Mucosa of descending colon (tissue), 3 donors: ENCODE results near the gene GBE1. TPM values are rescaled to one million over a fixed set of nuclear protein-coding genes. Genes with fewer than 3 reads are reported as not detected.

Source experiments
- ATAC-seq: fragments of 200-7000 bp; cut with Tn5 transposase; one replicate; pipeline ENCODE4 v1.9.1; 2020; ENCODE audit warnings: mild to moderate bottlenecking, moderate library complexity
- DNase-seq, 3 donors: peaks; one replicate each; pipeline ENCODE4 v3.0.0-alpha.2; 2020
- H3K36me3 ChIP-seq: fragments of 200-600 bp; one replicate; pipeline ENCODE4 v1.8.0; 2021; ENCODE audit warnings: low read depth, mild to moderate bottlenecking
- H3K4me1 ChIP-seq: fragments of 200-600 bp; one replicate; pipeline ENCODE4 v1.8.0; 2021; ENCODE audit warnings: low read depth, mild to moderate bottlenecking
- H3K4me3 ChIP-seq: fragments of 200-600 bp; one replicate; pipeline ENCODE4 v1.8.0; 2021; ENCODE audit warnings: mild to moderate bottlenecking
- H3K9me3 ChIP-seq: fragments of 200-600 bp; one replicate; pipeline ENCODE4 v1.8.0; 2021; ENCODE audit warnings: mild to moderate bottlenecking
- intact Hi-C, 2 donors: fragments of 100-400 bp; cut with DNase I in 1 of 2; cut with micrococcal nuclease in 1 of 2; formaldehyde crosslinking; loops; one replicate each; pipeline versions ENCODE4 v1.11.0 to v1.11.1; 2022; cut with DNase I, micrococcal nuclease
- total RNA-seq, 3 donors: library from RNA; stranded (reverse); fragmentation: NEBNext Ultra II Directional in 2 of 3; extraction: Animal tissue kit (Norgen Biotek cat#: 25700) in 2 of 3; gene quantifications; one replicate each; pipeline versions ENCODE4 v1.2.1 to v1.2.4, GENCODE V29; 2021 to 2023
- TF ChIP-seq, protein P1 (sequence below): fragments of 200-600 bp; IDR thresholded peaks from one replicate; pipeline ENCODE4 v1.8.0; 2022; ENCODE audit warnings: antibody characterized with exemption, mild to moderate bottlenecking
- donor health status: DM: no; HTN: no; CAD: no; lungs with moderate emphysema.
- donor health status: DM: no; HTN: no; CAD: no.
- donor health status: DM: no; HTN: yes; CAD: no.

Gene GBE1
- total RNA-seq, 3 donors from 2014 or later = 17.7 to 20.3 (median 18.8) TPM

DNA sequence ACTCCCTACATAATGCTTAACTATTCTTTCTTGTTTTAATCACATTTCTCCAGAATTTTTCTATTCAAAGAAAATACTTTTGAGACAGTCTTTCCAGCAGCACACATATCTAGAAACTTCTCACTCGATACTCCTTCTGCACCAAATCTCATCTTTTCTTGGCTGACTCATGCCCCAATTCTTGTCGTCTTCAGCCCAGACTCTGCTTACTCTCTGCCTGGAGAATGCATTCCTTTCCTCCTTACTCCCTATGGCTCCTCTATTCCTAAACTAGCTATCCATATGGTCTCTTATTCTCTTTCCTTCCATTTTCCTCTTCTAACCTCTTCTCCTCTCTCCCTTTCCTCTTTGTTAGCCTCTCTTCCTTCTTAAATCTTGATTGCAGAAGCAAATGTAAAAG lies 158.7 kb downstream of the GBE1 start:
- intact Hi-C loops = no loop called here
- DNase-seq = no peak
- Histone ChIP-seq H3K36me3 (no peaks in the 10 kb centered on the region), H3K4me3 (no peak overlapping the region), H3K4me1 (no peaks in the 10 kb centered on the region), H3K9me3 (no peaks in the 10 kb centered on the region)
- TF ChIP-seq, protein P1, sequence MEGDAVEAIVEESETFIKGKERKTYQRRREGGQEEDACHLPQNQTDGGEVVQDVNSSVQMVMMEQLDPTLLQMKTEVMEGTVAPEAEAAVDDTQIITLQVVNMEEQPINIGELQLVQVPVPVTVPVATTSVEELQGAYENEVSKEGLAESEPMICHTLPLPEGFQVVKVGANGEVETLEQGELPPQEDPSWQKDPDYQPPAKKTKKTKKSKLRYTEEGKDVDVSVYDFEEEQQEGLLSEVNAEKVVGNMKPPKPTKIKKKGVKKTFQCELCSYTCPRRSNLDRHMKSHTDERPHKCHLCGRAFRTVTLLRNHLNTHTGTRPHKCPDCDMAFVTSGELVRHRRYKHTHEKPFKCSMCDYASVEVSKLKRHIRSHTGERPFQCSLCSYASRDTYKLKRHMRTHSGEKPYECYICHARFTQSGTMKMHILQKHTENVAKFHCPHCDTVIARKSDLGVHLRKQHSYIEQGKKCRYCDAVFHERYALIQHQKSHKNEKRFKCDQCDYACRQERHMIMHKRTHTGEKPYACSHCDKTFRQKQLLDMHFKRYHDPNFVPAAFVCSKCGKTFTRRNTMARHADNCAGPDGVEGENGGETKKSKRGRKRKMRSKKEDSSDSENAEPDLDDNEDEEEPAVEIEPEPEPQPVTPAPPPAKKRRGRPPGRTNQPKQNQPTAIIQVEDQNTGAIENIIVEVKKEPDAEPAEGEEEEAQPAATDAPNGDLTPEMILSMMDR = no peak
- no peak for ATAC-seq

DNA sequence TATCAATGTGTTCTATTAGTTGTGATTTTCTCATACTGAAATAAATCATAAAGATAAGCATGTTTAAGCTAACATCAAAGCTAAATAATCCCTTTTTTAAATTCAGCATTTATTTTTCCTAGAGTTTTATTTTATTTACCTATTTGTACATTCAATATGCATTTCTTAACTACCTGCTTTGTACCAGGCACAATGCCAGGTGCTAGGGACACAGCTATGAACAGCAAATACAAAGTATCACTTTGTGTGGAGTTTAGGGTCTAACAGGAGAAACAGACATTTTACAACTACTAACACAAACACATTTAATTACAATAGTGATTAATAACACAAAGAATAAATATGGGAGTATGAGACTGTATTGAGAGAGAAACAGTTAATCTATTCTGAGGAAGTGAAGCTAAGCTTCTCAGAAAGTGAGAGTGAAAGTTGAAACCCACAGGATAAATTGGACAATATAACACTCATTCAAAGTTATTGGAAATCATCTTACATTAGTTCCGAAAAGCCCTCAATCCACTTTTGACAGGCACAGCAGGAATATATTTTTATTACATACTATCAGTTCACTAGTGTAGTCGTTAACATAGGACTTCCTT lies 159.6 kb downstream of the GBE1 start:
- Histone ChIP-seq H3K4me3 (no peak overlapping the region), H3K36me3 (no peaks in the 10 kb centered on the region), H3K9me3 (no peaks in the 10 kb centered on the region), H3K4me1 (no peaks in the 10 kb centered on the region)
- ATAC-seq (no peak), DNase-seq (no peak)
- TF ChIP-seq, protein P1 = no peak
- intact Hi-C loops = no loop called here

DNA sequence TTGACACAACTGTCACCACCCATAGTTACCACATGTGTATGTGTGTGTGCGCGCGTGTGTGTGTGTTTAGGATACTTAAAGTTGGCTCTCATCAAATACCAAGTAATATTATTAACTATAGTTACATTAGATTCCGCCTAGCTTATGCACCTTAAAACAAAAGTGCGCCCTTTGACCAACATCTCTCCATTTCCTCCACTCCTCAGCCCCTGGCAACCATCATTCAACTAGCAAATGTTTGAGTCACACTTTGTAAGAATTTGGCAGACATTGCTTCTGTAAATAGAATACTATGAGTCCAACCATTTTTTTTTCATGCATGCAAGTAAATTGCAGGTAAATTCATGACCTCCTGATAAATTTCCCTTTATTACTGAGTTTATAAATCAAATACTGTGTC lies 169.3 kb downstream of the GBE1 start:
- H3K9me3 ChIP-seq = no peaks in the 10 kb centered on the region
- no peak overlapping the region for H3K4me3 ChIP-seq
- ATAC-seq = no peak
- no peaks in the 10 kb centered on the region for H3K36me3 ChIP-seq
- DNase-seq = no peak
- no peaks in the 10 kb centered on the region for H3K4me1 ChIP-seq
- TF ChIP-seq, protein P1 = no peak
- intact Hi-C loops = no loop called here

DNA sequence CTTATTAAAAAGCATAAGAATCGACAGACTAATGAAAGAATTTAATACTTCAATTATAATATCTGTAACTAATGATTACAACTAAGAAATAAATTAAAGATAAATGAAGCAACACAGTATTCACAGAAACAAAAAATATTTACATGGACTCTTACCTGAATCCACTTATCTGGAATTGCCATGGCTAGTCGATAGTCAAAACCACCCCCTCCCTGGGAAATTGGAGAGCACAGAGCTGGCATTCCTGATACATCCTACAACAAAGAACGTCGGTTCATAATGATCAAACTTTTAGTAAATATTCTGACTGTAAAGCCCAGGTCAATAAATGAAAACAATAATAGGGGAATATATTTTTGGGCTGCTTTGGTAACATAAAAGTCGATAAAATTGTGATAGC lies 175.5 kb downstream of the GBE1 start:
- DNase-seq = no peak
- Histone ChIP-seq H3K9me3 (no peaks in the 10 kb centered on the region), H3K4me3 (no peak overlapping the region), H3K36me3 (no peaks in the 10 kb centered on the region), H3K4me1 (no peaks in the 10 kb centered on the region)
- ATAC-seq = no peak
- intact Hi-C loops = no loop called here
- TF ChIP-seq, protein P1 = no peak

DNA sequence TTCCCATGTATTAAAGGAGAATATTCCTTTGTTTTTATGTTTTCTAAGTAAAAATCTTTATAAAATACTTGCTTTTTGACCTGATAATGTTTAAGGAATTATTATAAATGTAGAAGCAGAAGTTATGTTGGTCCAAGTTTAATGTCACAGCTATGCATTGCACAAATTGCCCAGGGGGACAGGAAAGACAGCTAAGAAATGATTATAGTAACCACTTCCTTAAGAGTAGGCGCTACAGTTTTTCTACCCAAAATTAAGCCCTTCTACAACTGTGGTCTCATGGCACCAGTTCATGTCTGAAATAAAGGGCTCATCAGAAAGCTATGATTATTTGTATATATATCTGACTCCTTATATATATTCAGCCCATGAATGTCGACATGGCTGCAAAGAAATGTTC lies 176.4 kb downstream of the GBE1 start:
- H3K36me3 ChIP-seq = no peaks in the 10 kb centered on the region
- H3K4me3 ChIP-seq = no peak overlapping the region
- no peaks in the 10 kb centered on the region for H3K9me3 ChIP-seq
- ATAC-seq = no peak
- DNase-seq = no peak
- H3K4me1 ChIP-seq = no peaks in the 10 kb centered on the region
- TF ChIP-seq, protein P1 = no peak
- intact Hi-C loops = no loop called here
